GM12873 (cell line): ENCODE results near the gene HERPUD1.

Source experiments
- CTCF ChIP-seq: IDR thresholded peaks from 2 replicates; pipeline ENCODE4 v1.5.1; 2012; ENCODE audit warnings: low read depth, mild to moderate bottlenecking, moderate library complexity, low read length, control low read depth; ENCODE audit not compliant: insufficient read depth; ENCODE audit errors: missing control alignments

The HERPUD1 gene

DNA sequence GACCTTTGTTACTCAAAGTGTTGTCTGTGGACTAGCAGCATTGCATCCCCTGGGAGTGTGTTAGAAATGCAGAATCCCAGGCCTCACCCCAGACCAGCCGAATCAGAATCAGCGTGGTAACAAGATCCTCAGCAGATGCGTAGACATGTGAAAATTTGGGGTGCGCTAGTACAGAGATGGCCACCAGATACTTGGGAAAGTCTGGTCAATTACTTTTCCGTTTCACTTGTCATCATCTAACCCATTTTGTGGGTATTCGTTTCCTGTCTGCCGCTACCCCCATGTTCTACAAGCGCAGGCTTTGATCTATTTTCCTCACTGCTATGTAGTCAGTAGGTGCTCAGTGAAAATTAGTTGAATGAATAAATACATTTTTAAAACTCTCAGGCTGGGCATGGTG is 33.1 kb upstream of the HERPUD1 start:
- TF ChIP-seq CTCF: no peak

- TF ChIP-seq CTCF: no peak
Observed at GRCh38 chr16:56903866-56904265, 28.1 kb upstream of the HERPUD1 start.

DNA sequence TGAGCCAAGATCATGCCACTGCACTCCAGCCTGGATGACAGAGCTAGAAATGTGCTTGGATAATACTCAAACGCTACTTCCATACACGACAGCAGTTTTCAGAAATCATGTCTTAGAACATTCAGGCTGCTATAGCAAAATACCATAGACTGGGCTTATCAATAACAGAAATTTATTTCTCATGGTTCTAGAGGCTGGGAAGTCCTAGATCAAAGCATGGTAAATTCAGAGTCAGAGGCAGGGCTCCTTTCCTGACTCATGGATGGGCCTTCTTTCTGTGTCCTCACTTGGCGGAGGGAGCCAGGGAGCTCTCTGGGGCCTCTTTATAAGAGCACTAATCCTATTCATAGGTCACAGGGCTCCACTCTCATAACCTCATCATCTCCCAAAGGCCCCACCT is 24.5 kb upstream of the HERPUD1 start:
- no peak for TF ChIP-seq CTCF

GRCh38 chr16:56909527-56909979 is 22.4 kb upstream of the HERPUD1 start:
- TF ChIP-seq CTCF: no peak

DNA sequence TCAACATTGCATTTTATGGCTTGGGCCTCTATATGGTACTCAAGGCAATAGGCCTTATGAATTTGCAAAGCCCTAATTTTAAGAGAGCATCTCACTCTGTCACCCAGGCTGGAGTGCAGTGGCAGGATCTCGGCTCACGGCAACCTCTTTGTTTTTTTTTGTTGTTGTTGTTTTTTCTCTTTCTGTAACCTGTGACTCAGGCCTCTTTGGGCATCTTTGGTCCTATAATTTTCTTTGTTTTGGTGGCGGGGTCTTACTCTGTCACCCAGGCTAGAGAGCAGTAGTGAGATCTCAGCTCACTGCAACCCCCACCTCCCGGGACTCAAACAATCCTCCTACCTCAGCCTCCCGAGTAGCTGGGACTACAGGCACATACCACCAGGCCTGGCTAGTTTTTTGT is 21.8 kb upstream of the HERPUD1 start:
- TF ChIP-seq CTCF: no peak

DNA sequence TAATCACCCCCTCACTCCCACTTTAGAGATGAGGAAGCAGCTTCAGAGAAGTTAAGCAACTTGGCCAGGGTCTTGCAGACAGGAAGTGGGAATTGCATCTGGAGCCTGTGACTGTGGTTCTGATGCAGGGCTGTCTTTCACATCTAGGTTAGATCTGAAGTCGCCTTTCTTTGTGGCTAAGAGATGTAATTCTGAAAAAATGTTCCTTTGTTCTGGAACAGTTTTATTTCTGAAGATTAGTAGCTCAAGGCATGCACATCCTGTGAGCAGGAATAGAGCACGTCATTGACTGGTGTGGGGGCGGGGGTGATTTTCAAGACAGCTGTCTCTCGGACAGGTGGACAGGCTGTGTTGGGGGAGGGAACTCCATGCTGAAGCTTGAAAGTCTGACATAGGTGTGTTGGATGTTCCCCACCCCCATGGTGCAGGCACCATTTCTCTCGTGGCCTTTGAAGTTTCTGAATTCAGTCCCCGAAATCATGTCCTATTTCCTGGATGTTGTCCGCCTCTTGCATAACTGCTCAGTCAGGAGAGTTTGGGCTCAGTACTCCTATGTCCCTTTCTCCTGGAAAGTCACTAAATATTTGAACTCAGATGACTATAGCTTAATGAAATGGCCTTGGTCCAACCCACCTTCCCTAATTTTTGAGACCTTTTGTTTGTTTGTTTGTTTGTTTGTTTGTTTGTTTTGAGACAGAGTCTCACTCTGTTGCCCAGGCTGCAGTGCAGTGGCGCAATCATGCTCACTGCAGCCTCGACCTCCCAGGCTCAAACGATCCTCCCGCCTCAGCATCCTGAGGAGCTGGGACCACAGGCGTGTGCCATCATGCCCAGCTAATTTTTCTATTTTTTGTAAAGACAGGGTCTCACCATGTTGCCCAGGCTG is 21.0 kb upstream of the HERPUD1 start:
- no peak for TF ChIP-seq CTCF

- TF ChIP-seq CTCF: no peak
Observed at GRCh38 chr16:56911771-56912571, 20.0 kb upstream of the HERPUD1 start.
